WTC11 (cell line): ENCODE results near the gene IQCK. TPM values are rescaled to one million over a fixed set of nuclear protein-coding genes. Genes with fewer than 3 reads are reported as not detected.

Experiments
- ATAC-seq: fragments of 200-7000 bp; cut with Tn5 transposase; 2 replicates; pipeline ENCODE4 v1.10.0; 2021; ENCODE audit warnings: mild to moderate bottlenecking, moderate library complexity
- CTCF ChIA-PET: fragments of 300-600 bp; sonication (Branson Sonifier 250); formaldehyde crosslinking; loops from one replicate; lab custom pipeline; 2021; ENCODE audit warnings: antibody characterized with exemption; lab: Charles Lee
- POLR2A ChIA-PET: fragments of 350-600 bp; sonication (Branson Sonifier 250); formaldehyde crosslinking; loops from one replicate; lab custom pipeline; 2021; ENCODE audit warnings: antibody characterized with exemption; lab: Charles Lee
- DNase-seq: peaks from one replicate; pipeline ENCODE4 v3.0.0; 2021; ENCODE audit warnings: low spot score
- H3K27ac Mint-ChIP-seq: 2 replicates; pipeline ENCODE4 v1.8.0; 2021; ENCODE audit warnings: mixed read lengths
- H3K27me3 Mint-ChIP-seq: 2 replicates; pipeline ENCODE4 v1.8.0; 2021; ENCODE audit warnings: low read depth, mild to moderate bottlenecking, moderate library complexity, mixed read lengths
- H3K36me3 Mint-ChIP-seq: 2 replicates; pipeline ENCODE4 v1.8.0; 2021; ENCODE audit warnings: mixed read lengths
- H3K4me1 Mint-ChIP-seq: 2 replicates; pipeline ENCODE4 v1.8.0; 2022; ENCODE audit warnings: mixed read lengths
- H3K4me3 Mint-ChIP-seq: 2 replicates; pipeline ENCODE4 v1.8.0; 2021; ENCODE audit warnings: mild to moderate bottlenecking, moderate library complexity, mixed read lengths
- H3K9me3 Mint-ChIP-seq: 2 replicates; pipeline ENCODE4 v1.8.0; 2021; ENCODE audit warnings: mixed read lengths
- AFF4 ChIP-seq: sonication (generic); formaldehyde crosslinking; IDR thresholded peaks from 2 replicates; pipeline ENCODE4 v1.8.1; 2023; ENCODE audit warnings: mild to moderate bottlenecking, missing genetic modification reagents, borderline replicate concordance
- ATF6 ChIP-seq: sonication (generic); formaldehyde crosslinking; IDR thresholded peaks from 2 replicates; pipeline ENCODE4 v1.8.1; 2023; ENCODE audit warnings: mild to moderate bottlenecking, missing genetic modification reagents
- CREB1 ChIP-seq: sonication (generic); formaldehyde crosslinking; IDR thresholded peaks from 2 replicates; pipeline ENCODE4 v1.8.0; 2023; ENCODE audit warnings: mild to moderate bottlenecking, missing genetic modification reagents
- GABPB1 ChIP-seq: sonication (generic); formaldehyde crosslinking; IDR thresholded peaks from 2 replicates; pipeline ENCODE4 v1.8.1; 2023; ENCODE audit warnings: mild to moderate bottlenecking, missing genetic modification reagents
- GRHL2 ChIP-seq: fragments of 250-450 bp; sonication (Bioruptor Pico); IDR thresholded peaks from 2 replicates; pipeline ENCODE4 v1.8.0; 2022; ENCODE audit warnings: mild to moderate bottlenecking, moderate library complexity; ENCODE audit not compliant: insufficient replicate concordance, severe bottlenecking
- GTF2I ChIP-seq: fragments of 250-450 bp; sonication (Bioruptor Pico); conservative IDR thresholded peaks from 2 replicates; pipeline ENCODE4 v1.4.0; 2021; ENCODE audit warnings: mild to moderate bottlenecking
- JUN ChIP-seq: sonication (generic); formaldehyde crosslinking; IDR thresholded peaks from 2 replicates; pipeline ENCODE4 v1.8.0; 2023; ENCODE audit warnings: mild to moderate bottlenecking, missing genetic modification reagents
- KAT7 ChIP-seq: sonication (generic); formaldehyde crosslinking; IDR thresholded peaks from 2 replicates; pipeline ENCODE4 v1.8.1; 2023; ENCODE audit warnings: missing genetic modification reagents, mild to moderate bottlenecking, borderline replicate concordance
- MXD4 ChIP-seq: fragments of 250-450 bp; sonication (Bioruptor Pico); IDR thresholded peaks from 2 replicates; pipeline ENCODE4 v1.8.0; 2021; ENCODE audit warnings: mild to moderate bottlenecking, moderate library complexity, borderline replicate concordance
- NR2C2 ChIP-seq: sonication (generic); formaldehyde crosslinking; IDR thresholded peaks from 2 replicates; pipeline ENCODE4 v1.8.0; 2022; ENCODE audit warnings: mild to moderate bottlenecking, missing genetic modification reagents
- PREB ChIP-seq: sonication (generic); formaldehyde crosslinking; IDR thresholded peaks from 2 replicates; pipeline ENCODE4 v1.8.1; 2022; ENCODE audit warnings: mild to moderate bottlenecking, missing genetic modification reagents, moderate library complexity, borderline replicate concordance
- SMAD3 ChIP-seq: sonication (generic); formaldehyde crosslinking; IDR thresholded peaks from 2 replicates; pipeline ENCODE4 v1.8.0; 2022; ENCODE audit warnings: missing genetic modification reagents, mild to moderate bottlenecking, borderline replicate concordance
- TEAD4 ChIP-seq: sonication (generic); formaldehyde crosslinking; IDR thresholded peaks from 2 replicates; pipeline ENCODE4 v1.8.0; 2022; ENCODE audit warnings: mild to moderate bottlenecking, missing genetic modification reagents
- USF2 ChIP-seq: sonication (generic); formaldehyde crosslinking; IDR thresholded peaks from 2 replicates; pipeline ENCODE4 v1.8.1; 2023; ENCODE audit warnings: mild to moderate bottlenecking, missing genetic modification reagents, moderate library complexity
- ZBTB43 ChIP-seq: sonication (generic); formaldehyde crosslinking; IDR thresholded peaks from 2 replicates; pipeline ENCODE4 v1.8.1; 2023; ENCODE audit warnings: mild to moderate bottlenecking, missing genetic modification reagents
- ZNF263 ChIP-seq: sonication (generic); formaldehyde crosslinking; IDR thresholded peaks from 2 replicates; pipeline ENCODE4 v1.8.1; 2022; ENCODE audit warnings: low read depth, mild to moderate bottlenecking, moderate library complexity, missing genetic modification reagents
- ZNF425 ChIP-seq: fragments of 250-450 bp; sonication (Bioruptor Pico); conservative IDR thresholded peaks from 2 replicates; pipeline ENCODE4 v1.9.0; 2021; ENCODE audit warnings: mild to moderate bottlenecking
- total RNA-seq: library from RNA; stranded (reverse); gene quantifications from 3 replicates; pipeline ENCODE4 v1.2.3, GENCODE V29; 2021

IQCK gene
- total RNA-seq, 1 experiment from 2014 or later = 5.8 TPM

GRCh38 chr16:19809121-19809635, 91.1 kb downstream of the IQCK start (continued):
- TF ChIP-seq ATF6 (CRISPR knock-in tag) (no peak), SMAD3 (CRISPR knock-in tag) (no peak), CREB1 (CRISPR knock-in tag) (no peak), USF2 (CRISPR knock-in tag) (no peak), MXD4 (no peak), JUN (no peak), GTF2I (CRISPR knock-in tag) (no peak), GABPB1 (CRISPR knock-in tag) (no peak), ZNF263 (CRISPR knock-in tag) (no peak), ZNF425 (CRISPR knock-in tag) (no peak), TEAD4 (CRISPR knock-in tag) (no peak)

GRCh38 chr16:19809693-19810092, 91.6 kb downstream of the IQCK start:
- TF ChIP-seq JUN (no peak), GRHL2 (no peak), ZBTB43 (no peak), KAT7 (CRISPR knock-in tag) (no peak), NR2C2 (no peak)
- POLR2A ChIA-PET = no interaction called here
- DNase-seq = no peak
- CTCF ChIA-PET = interaction anchor here (0.6 kb wide), 1 partner anchor 98 kb away, joined by 3 read pairs; no protein-coding TSS in a partner anchor
- ATAC-seq = no peak
- H3K27me3 Mint-ChIP-seq = peaks cover 2% of the 10 kb centered on the region; the same call in 1 of the 2 replicates
- H3K27ac Mint-ChIP-seq = no peak overlapping the region
- H3K9me3 Mint-ChIP-seq = peaks cover 40% of the 10 kb centered on the region
- no peak overlapping the region for H3K4me3 Mint-ChIP-seq
- H3K36me3 Mint-ChIP-seq = peaks cover 39% of the 10 kb centered on the region
- peaks cover 10% of the 10 kb centered on the region for H3K4me1 Mint-ChIP-seq

GRCh38 chr16:19810817-19811731, 93.0 kb downstream of the IQCK start:
- ChIA-PET CTCF (no interaction called here), POLR2A (no interaction called here)
- Mint-ChIP-seq H3K27ac (no peak overlapping the region), H3K4me1 (peaks cover 4% of the 10 kb centered on the region; the same call in 1 of the 2 replicates), H3K4me3 (no peak overlapping the region), H3K36me3 (peaks cover 26% of the 10 kb centered on the region), H3K27me3 (peaks cover under 1% of the 10 kb centered on the region; the same call in 1 of the 2 replicates), H3K9me3 (peaks cover 27% of the 10 kb centered on the region)
- ATAC-seq = no peak
- DNase-seq = no peak
- TF ChIP-seq AFF4 (CRISPR knock-in tag) (no peak), PREB (no peak), NR2C2 (no peak), GRHL2 (no peak)
